Measurements from ENCODE around the gene BICD1. TPM values are rescaled to one million over a fixed set of nuclear protein-coding genes. Genes with fewer than 3 reads are reported as not detected.

BICD1 gene
- polyA plus RNA-seq, 4 donors: 19.2 to 25.4 (median 24.1) TPM

- DNase-seq (ENCODE audit: low read depth in 4 of 4, low spot score in 3 of 4): no peak
Measured at GRCh38 chr12:32395026-32395425, 288.4 kb downstream of the BICD1 start.

DNA sequence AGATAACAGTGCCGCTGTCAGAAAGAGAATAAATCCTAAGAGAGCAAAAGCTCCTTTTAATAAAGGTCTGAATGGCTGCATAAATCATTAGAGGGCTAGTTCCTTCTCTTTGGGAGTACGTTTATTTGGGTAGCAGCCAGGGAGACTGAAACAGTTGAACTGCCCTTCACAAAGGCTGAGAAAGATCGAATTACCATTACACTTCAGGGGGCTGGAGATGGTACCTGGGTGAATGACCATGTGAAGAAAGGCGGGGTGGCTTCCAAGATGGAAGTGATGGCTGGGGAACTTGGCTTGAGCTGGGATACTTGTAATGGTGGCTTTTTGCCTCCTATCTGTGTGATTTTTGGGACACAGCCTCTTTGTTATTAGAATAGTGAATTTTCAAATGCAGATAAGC, 291.0 kb downstream of the BICD1 start:
- DNase-seq (ENCODE audit: low read depth in 4 of 4, low spot score in 3 of 4): no peak

DNA sequence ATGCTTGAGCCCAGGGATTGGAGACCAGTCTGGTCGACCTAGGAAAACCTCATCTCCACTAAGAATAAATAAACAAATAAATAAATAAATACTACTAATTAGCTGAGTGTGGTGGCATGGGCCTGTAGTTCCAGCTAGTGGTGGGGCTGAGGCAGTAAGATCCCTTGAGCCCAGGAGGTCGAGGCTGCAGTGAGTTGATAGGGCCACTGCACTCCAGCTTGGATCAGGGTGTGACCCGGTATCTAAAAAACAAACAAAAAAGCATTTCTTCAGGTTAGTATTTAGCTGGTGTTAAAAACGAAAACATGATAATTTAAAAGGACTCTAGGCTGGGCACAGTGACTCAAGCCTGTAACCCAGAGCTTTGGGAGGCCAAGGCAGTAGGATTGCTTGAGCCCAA, 291.5 kb downstream of the BICD1 start:
- no peak for DNase-seq (ENCODE audit: low read depth in 4 of 4, low spot score in 3 of 4)

GRCh38 chr12:32398816-32399369, 292.2 kb downstream of the BICD1 start:
- DNase-seq (ENCODE audit: low read depth in 4 of 4, low spot score in 3 of 4): no peak

DNA sequence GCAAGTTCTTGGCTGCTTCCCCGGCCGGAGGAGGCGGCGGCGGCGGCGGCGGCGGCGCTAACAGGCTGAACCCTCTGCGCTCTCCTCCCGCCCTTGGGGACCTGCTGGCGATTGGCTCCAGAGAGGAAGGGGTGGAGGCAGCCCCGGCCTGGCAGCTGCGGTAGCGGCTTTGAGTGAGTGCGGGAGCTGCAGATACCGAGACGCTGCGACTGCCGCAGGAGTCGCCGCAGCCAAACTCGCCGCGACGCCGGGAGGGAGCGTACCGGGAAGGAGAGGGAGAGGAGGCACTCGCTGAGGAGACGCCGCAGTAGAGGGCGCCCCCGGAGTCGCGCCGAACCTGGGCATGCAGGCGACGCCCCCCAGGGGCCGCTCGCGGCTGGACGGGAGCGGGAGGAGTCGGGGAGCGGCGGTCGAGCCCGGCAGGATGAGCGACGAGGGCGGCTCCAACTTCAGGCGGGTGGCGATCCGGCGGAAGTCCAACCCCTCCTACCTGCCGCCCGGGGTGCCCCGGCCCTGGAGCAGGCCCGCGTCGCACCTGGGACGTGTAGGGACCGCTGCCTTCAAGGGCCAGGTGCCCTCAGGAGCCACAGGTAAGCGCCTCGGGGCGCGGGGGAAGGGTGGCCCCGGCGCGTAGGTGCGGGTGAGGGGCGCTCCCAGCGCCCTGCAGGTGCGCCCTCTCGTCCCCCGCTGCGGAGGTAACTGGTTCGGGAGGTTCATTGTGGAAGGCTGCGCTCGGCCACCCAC, 292.9 kb downstream of the BICD1 start, which contains the start of gene FGD4:
FGD4 (plus strand) TSS at position 189 of the 744 bp plus-strand sequence.
- DNase-seq (ENCODE audit: low read depth in 4 of 4, low spot score in 3 of 4): peak; percentile 46 to 64 (median 62)

DNA sequence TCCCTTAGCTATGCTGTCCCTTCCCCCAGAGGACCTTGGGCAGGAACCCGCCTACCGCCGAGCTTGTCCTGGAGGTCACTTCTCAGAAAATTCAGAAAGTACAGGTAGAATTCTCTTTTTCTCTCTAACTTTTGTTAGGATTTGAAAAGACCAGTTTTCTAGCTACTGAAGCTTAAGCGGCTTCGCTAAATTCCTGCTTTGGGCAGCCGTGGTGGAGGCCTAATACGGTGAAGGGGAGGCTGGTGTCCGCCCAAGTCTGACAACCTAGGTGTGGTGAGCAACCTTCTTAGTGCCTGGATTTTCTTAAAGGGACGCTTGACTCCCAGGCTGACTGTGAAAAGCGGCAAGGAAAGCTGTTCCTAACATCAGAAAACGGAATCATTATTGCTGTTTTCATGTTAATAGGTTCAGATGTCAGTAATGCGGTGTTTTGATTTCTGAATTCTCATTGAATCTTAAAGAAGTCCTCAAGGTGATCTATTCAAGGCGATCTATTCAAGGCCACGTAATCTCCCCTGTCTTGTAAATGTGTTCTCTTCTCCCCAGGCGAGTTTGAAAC, 293.5 kb downstream of the BICD1 start:
- DNase-seq (ENCODE audit: low read depth in 4 of 4, low spot score in 3 of 4): no peak

- DNase-seq (ENCODE audit: low read depth in 4 of 4, low spot score in 3 of 4): no peak
Measured at GRCh38 chr12:32400866-32401265, 294.2 kb downstream of the BICD1 start.

DNA sequence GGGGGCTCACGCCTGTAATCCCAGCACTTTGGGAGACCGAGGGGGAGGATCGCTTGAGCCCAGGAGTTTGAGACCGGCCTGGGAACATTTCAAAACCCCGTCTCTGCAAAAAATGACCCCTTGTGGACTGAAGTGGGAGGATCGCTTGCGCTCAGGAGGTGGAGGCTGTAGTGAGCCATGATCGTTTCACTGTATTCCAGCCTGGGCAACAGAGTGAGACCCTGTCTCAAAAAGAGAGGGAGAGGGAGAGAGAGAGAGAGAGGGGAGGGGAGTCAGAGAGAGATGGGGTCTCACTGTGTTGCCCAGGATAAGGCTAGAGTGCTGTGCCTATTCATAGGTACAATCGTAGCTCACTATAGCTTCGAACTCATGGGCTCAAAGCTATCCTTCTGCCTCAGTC, 295.5 kb downstream of the BICD1 start:
- no peak for DNase-seq (ENCODE audit: low read depth in 4 of 4, low spot score in 3 of 4)

DNA sequence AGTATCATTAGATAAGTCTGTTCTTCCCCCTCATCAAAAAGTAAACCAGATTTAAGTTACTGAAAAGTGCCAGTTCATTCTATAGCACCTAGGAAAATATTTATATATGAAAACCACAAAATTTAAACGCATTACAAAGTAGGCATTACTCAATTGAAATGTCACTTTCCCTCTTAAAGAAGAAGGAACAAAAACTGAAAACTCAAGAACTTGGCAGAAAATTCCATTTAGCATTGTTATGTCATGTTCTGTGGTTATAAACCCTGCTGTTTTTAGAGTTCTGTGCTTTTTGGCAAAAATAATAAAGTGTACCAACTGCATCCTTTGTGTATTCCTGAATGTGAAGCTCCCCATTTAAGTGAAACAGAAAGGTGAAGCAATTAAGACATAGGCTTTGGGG, 296.3 kb downstream of the BICD1 start:
- DNase-seq (ENCODE audit: low read depth in 4 of 4, low spot score in 3 of 4): no peak

- DNase-seq (ENCODE audit: low read depth in 4 of 4, low spot score in 3 of 4): no peak
Measured at GRCh38 chr12:32407795-32408194, 301.1 kb downstream of the BICD1 start.

DNA sequence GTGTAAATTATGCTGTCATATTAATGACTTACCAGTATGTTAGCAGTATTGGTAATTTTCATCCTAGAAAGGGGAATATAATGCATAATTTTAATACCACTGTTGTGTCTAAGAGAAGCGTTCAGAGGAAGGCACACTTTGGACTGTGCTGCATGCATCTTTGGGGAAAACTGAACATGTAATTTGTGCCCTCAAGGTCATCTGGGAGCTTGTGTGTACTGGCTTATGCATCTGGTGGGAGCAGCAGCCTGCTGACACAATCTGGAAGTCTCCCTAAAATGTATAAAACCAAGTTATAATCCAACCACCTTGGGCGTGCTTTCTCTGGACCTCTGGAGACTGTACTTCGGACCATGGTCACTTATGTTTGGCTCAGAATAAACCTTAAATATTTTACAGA, 306.8 kb downstream of the BICD1 start:
- DNase-seq (ENCODE audit: low read depth in 4 of 4, low spot score in 3 of 4): no peak

GRCh38 chr12:32418221-32418620, 311.6 kb downstream of the BICD1 start:
- no peak for DNase-seq (ENCODE audit: low read depth in 4 of 4, low spot score in 3 of 4)

GRCh38 chr12:32418903-32419519, 312.4 kb downstream of the BICD1 start:
- no peak for DNase-seq (ENCODE audit: low read depth in 4 of 4, low spot score in 3 of 4)

DNA sequence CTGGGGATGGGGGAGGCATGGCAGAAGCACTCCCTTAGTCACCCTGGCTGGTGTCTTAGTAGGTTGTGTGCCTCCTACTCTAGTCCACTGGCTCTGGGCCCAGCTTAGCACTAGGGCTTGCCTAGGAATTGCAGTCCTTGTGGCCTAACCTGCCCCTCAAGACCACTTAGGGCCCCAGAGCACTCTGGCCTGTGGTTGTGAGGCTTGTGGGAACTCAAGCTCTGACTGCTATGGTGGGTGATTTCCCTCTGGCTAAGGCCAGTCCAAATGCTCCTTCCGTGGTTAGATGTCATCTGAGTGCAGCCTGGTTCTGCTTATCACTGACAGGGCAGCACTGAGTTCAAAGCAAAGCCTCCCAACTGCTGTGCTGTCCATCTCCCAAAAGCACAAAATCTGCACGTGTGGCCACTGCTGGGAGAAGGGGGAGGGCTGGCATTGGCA, 312.9 kb downstream of the BICD1 start:
- DNase-seq (ENCODE audit: low read depth in 4 of 4, low spot score in 3 of 4): no peak

- no peak for DNase-seq (ENCODE audit: low read depth in 4 of 4, low spot score in 3 of 4)
Measured at GRCh38 chr12:32420356-32420755, 313.7 kb downstream of the BICD1 start.

DNA sequence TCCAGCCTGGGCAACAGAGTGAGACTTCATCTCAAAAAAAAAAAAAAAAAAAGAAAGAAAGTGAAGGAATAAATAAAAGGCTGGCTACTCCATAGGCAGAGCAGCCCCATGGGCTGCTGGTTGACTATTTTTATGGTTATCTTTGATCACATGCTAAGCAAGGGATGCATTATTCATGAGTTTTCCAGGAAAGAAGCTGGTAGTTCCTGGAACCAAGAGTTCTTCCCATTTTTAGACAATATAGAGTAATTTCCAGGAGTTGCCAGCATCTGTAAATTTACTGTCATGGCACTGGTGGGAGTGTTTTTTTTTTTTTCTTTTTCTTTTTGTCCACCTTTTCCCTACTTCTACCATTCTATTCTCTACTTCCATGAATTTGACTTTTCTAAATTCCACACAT, 316.9 kb downstream of the BICD1 start:
- no peak for DNase-seq (ENCODE audit: low read depth in 4 of 4, low spot score in 3 of 4)

- no peak for DNase-seq (ENCODE audit: low read depth in 4 of 4, low spot score in 3 of 4)
Measured at GRCh38 chr12:32431025-32431424, 324.4 kb downstream of the BICD1 start.

Other genes starting within 250 kb of the BICD1 start
- gene RESF1, start 147.4 kb upstream of the BICD1 start, polyA plus RNA-seq (ENCODE audit: insufficient read length in 4 of 4): 10 to 100 TPM; 46.5 to 57.6 (median 54.6) TPM